Tongue (tissue), 3 donors: ENCODE results near the gene LSM11. TPM values are rescaled to one million over a fixed set of nuclear protein-coding genes. Genes with fewer than 3 reads are reported as not detected.

ENCODE experiments used
- DNase-seq: peaks from one replicate; pipeline ENCODE4 v3.0.0-alpha.2; 2015
- small RNA-seq: library from RNA; depleted of rRNA; stranded (forward); fragments of <200 nt; gene quantifications from one replicate; pipeline ENCODE3, GENCODE V24; 2014; ENCODE audit warnings: low replicate concordance
- total RNA-seq: library from RNA; depleted of rRNA; stranded (reverse); fragments of >200 nt; gene quantifications from one replicate; pipeline ENCODE4 v1.2.3, GENCODE V29; 2014

The LSM11 gene
- total RNA-seq, 1 donor from 2014 or later = 7.5 TPM

DNA sequence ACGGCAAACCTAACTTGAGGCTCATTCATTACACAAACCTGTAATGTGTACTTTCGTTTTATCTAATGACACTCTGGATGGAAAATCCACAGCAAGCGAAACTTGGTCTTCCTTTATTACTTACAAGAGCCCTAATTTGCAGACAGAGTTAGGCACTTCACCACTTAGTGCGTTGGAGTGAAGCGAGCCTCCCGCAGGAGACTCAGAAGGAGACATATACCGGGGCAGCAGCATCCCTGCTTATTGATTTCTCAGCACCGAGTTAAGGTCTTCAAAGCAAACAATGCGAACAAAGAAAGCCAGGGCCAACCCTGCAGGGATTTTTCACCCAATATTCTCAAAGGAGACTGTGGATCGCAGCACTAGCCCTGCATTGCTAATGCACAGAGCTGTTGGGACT is 28.6 kb downstream of the LSM11 start:
- DNase-seq = no peak

DNA sequence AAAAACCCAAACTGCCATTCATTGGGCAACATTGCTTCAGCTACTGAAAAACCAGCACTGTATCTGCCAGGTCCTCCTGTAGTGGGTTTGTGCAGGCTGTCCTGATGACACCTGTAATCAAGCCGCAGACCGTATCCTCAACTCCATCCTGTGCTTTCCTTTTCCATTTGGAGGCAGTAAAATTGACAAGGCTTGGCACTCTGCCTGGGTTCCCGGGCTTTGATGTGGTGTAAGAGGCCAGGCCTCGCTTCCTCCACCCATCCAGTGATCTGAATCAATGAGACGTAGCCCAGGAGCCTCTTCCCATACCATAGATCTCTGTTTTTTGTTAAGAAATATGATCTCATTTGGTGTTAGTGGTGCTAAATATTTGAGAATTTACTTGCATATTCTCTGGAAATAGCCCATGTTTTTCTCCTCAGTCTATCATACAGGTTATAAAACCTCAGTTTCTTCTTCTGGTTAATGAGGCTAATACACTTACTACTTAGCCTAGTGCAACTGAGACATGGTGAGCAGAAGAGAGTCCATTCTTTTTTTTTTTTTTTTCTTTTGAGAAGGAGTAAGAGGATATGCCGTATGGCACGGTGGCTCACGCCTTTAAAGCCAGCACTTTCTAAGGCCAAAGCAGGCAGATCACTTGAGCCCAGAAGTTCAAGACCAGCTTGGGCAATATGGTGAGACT is 34.8 kb downstream of the LSM11 start:
- peak; percentile 27 for DNase-seq

DNA sequence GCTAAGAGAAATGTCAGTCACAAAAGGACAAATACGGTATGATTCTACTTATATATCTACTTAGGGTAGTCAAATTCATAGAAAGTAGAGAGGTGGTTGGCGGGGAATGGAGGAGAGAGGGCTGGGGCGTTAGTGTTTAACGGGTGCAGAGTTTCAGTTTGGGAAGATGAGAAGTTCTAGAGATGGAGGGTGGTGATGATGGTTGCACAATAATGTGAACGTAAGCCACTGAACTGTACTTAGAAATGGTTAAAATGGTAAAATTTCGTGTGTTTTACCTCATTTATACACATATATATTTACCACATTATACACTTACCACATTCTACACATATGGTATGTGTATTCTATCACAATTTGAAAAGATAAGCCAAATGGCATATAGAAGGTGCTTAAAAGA is 35.7 kb downstream of the LSM11 start:
- no peak for DNase-seq

DNA sequence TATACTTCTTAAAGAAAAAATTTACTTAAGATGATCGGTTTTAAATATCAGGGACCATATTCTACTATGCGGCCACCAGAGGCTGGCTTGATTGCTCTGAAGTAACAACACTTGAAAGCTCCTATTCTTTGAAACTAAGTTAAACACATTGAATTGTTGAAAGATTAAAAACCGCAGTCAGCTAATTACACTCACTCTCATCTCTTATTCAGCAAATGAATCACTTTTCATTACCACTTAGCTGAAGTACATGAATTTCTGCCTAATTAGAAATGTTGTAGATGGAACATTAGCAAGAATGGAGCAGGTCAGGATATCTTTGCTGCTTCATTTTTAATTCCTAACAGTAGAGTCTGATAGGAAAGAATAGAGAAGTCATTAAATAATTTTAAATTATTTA is 42.3 kb downstream of the LSM11 start:
- DNase-seq = no peak

DNA sequence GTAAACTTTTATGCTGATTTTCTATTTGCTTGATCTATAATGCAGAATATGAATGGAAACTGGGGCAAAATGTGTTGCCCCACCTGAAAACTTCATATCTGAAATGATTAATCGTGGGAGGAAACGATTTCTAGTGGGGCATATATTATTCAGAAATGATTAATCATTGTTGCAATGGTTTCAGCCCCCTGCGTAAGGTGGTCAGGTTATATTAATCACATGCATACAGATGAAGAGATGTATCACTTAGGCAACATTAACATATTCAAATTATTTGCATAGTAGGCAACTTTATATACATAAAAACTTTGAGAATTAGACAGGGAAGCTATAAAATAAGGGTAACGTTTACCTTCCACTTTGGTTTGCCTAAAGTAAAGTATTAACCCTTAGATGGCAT is 49.8 kb downstream of the LSM11 start:
- no peak for DNase-seq

DNA sequence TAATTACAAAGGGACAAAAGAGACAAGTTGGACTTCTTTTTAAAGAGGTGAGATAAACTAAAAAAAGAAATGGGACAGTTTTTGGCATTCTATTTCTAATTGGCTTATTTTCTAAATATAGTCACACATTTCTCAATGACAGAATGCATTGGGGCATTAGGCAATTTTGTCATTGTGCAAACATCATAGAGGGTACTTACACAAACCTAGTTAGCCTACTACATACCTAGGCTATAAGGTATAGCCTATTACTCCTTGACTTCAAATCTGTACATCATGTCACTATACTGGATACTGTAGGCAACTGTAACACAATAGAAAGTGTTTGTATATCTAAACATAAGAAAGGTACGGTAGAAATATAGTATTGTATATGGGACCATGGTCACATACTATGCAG is 56.1 kb downstream of the LSM11 start:
- DNase-seq = no peak

DNA sequence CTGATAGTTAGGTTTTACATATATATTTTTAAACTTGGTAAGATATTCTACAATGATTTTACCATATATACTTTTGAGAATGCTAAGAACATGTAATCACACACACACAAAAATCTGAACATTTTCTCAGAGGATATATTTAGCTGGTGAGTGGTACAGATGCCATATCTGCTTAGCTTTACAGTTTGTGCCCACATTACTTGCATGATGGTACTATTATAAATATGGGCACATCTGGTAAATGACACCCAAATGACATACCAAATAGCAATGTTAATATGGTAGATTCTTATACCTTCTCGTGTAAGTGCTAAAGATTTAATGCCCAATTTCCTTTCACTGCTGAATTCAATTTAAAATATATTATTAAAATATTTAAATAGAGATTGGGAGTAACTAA is 56.6 kb downstream of the LSM11 start:
- DNase-seq = no peak

DNA sequence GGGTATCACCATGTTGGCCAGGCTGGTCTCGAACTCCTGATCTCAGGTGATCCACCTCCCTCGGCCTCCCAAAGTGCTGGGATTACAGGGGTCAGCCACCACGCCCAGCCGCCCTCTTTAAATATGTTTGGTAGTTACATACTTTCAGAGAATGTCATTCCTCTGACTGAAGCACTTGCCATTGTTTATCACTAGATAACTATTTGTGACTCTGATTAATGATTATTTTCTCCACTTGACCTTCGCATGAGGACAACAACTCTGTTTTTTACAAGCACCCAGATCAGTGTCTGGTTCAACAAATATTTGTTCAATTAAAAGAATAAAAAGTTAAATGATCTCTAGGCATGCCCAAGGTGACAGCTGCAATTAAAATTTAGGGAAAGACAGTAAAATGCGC is 59.2 kb downstream of the LSM11 start:
- no peak for DNase-seq

DNA sequence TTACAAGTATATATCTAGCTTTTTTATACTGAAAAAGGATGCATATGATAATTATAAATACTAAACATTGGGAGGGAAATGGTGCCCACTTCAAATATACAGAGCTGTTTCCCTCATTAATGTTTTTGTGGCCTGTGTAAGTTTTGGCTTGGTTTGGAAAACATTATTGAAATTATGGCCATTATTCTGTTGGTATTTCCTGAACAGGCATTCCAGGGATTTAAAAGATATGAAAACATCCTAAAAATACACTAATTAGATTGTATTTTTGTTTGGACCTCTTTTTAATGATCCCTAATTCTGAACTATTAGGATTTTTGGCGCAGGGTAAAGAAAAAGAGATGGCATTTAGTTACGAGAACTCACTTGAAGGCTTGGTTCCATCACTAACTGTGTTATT is 64.5 kb downstream of the LSM11 start:
- no peak for DNase-seq

Small RNA genes lying within 50 kb of the gene (small RNA-seq; reads per million reads assigned to genes)
- gene AC026407.1 = not detected
- gene RNU6-260P = not detected

Other genes starting within 250 kb of the LSM11 start
- gene ADAM19, start 167.9 kb upstream of the LSM11 start, total RNA-seq = 16.5 TPM
- 0.10 TPM for gene SOX30, start 91.3 kb upstream of the LSM11 start, total RNA-seq
- gene C5orf52, start 72.2 kb upstream of the LSM11 start, total RNA-seq = not detected
- gene THG1L, start 12.3 kb upstream of the LSM11 start, total RNA-seq = 11.3 TPM
- gene CLINT1, start 115.4 kb downstream of the LSM11 start, total RNA-seq = 97.7 TPM